HCT116 (cell line): ENCODE measurements around the gene PURB. TPM values are rescaled to one million over a fixed set of nuclear protein-coding genes. Genes with fewer than 3 reads are reported as not detected.

Experiments
- ATAC-seq: fragments of 200-7000 bp; cut with Tn5 transposase; 2 replicates; pipeline ENCODE4 v1.9.1; 2020; ENCODE audit warnings: mild to moderate bottlenecking, moderate library complexity
- BruUV-seq: library from RNA; stranded (reverse); fragments of 400-500 nt; replicated peaks from 2 replicates; lab custom pipeline; 2021; lab: Mats Ljungman, UMichigan
- CTCF ChIA-PET: fragments of 300-600 bp; sonication (Branson Sonifier 250); formaldehyde crosslinking; loops from one replicate; lab custom pipeline; 2021; ENCODE audit warnings: antibody characterized with exemption; lab: Charles Lee
- POLR2A ChIA-PET: fragments of 300-600, 350-600 bp; sonication (Branson Sonifier 250); formaldehyde crosslinking; loops from one replicate; lab custom pipeline; 2021; ENCODE audit warnings: antibody characterized with exemption; lab: Charles Lee
- RAD21 ChIA-PET, 2 experiments: fragments of 300-600 bp; sonication (Branson Sonifier 250); formaldehyde crosslinking; loops; one replicate each; lab custom pipeline; 2023; ENCODE audit warnings: low total read pairs in 2 of 2; ENCODE audit not compliant: uncharacterized antibody in 2 of 2, unreplicated experiment in 2 of 2, low non-redundant PET in 1 of 2; lab: Charles Lee
- DNase-seq: peaks from one replicate; pipeline ENCODE4 v3.0.0-alpha.2; 2010; ENCODE audit warnings: low read depth, low spot score
- H2AFZ ChIP-seq: fragments of 200-600 bp; shearing (Covaris generic), sonication (generic); 2 replicates; pipeline ENCODE4 v1.6.1; 2017; ENCODE audit warnings: low read depth, mixed run types, mixed read lengths, antibody characterized with exemption, low read length; ENCODE audit not compliant: poor library complexity, severe bottlenecking
- H3K27ac ChIP-seq: 2 replicates; pipeline ENCODE4 v1.5.1; 2012; ENCODE audit warnings: low read depth, low read length
- H3K27me3 ChIP-seq: fragments of 200-600 bp; sonication (generic); 2 replicates; pipeline ENCODE4 v1.6.1; 2016; ENCODE audit warnings: mixed run types, low read length, mixed read lengths; ENCODE audit not compliant: insufficient read depth
- H3K36me3 ChIP-seq, 2 experiments: fragments of 200-500 bp in 1 of 2; fragments of 200-600 bp in 1 of 2; sonication (Bioruptor generic) in 1 of 2; sonication (generic) in 1 of 2; 2 replicates each; pipeline versions ENCODE4 v1.5.1 to v1.6.1; 2014 to 2016; ENCODE audit warnings: low read length in 2 of 2, inconsistent platforms in 1 of 2, mixed read lengths in 1 of 2, mixed run types in 1 of 2; ENCODE audit not compliant: insufficient read depth in 2 of 2, control insufficient read depth in 1 of 2
- H3K4me1 ChIP-seq, 2 experiments: fragments of 200-600 bp in 1 of 2; sonication (generic) in 1 of 2; 2 replicates each; pipeline versions ENCODE4 v1.5.1 to v1.6.1; 2012 to 2017; ENCODE audit warnings: low read length in 2 of 2, inconsistent platforms in 1 of 2, mild to moderate bottlenecking in 1 of 2, mixed read lengths in 1 of 2, mixed run types in 1 of 2, moderate library complexity in 1 of 2; ENCODE audit not compliant: insufficient read depth in 2 of 2, control insufficient read depth in 1 of 2
- H3K4me2 ChIP-seq: fragments of 200-600 bp; sonication (generic); 2 replicates; pipeline ENCODE4 v1.6.1; 2017; ENCODE audit warnings: mixed run types, low read length, mixed read lengths
- H3K4me3 ChIP-seq, 2 experiments: fragments of 200-600 bp in 1 of 2; sonication (generic) in 1 of 2; replicated peaks in 1 of 2; 2 replicates each; pipeline ENCODE4 v1.5.1; 2011 to 2016; ENCODE audit warnings: low read length in 2 of 2, control low read depth in 1 of 2, low read depth in 1 of 2, mild to moderate bottlenecking in 1 of 2, mixed read lengths in 1 of 2, mixed run types in 1 of 2
- H3K79me2 ChIP-seq: fragments of 200-600 bp; sonication (generic); 2 replicates; pipeline ENCODE4 v1.6.1; 2017; ENCODE audit warnings: mild to moderate bottlenecking, mixed run types, low read length, moderate library complexity, mixed read lengths; ENCODE audit not compliant: insufficient read depth
- H3K9ac ChIP-seq: fragments of 200-600 bp; sonication (generic); 2 replicates; pipeline ENCODE4 v1.6.1; 2016; ENCODE audit warnings: low read length, mixed read lengths
- H3K9me2 ChIP-seq: fragments of 200-600 bp; sonication (generic), shearing (Covaris generic); 2 replicates; pipeline ENCODE4 v1.6.1; 2017; ENCODE audit warnings: mixed run types, mild to moderate bottlenecking, moderate library complexity; ENCODE audit not compliant: insufficient read depth
- H3K9me3 ChIP-seq, 2 experiments: fragments of 200-500 bp in 1 of 2; fragments of 200-600 bp in 1 of 2; sonication (Bioruptor generic) in 1 of 2; sonication (generic) in 1 of 2; 2 replicates each; pipeline ENCODE4 v1.6.1; 2014 to 2017; ENCODE audit warnings: low read length in 2 of 2, mixed read lengths in 2 of 2, inconsistent platforms in 1 of 2, low read depth in 1 of 2, mild to moderate bottlenecking in 1 of 2, mixed run types in 1 of 2, moderate library complexity in 1 of 2; ENCODE audit not compliant: control insufficient read depth in 1 of 2, insufficient read depth in 1 of 2
- H4K20me1 ChIP-seq: fragments of 200-600 bp; sonication (generic), shearing (Covaris generic); 2 replicates; pipeline ENCODE4 v1.6.1; 2017; ENCODE audit warnings: mixed run types, mild to moderate bottlenecking, moderate library complexity; ENCODE audit not compliant: insufficient read depth
- ATF3 ChIP-seq: IDR thresholded peaks from 2 replicates; pipeline ENCODE4 v1.6.1; 2012
- CTCF ChIP-seq, 3 experiments: fragments of 200-600 bp in 1 of 3; sonication (generic) in 1 of 3; IDR thresholded peaks in 2 of 3; conservative IDR thresholded peaks in 1 of 3; 2 replicates each; pipeline ENCODE4 v1.5.1; 2012 to 2017; ENCODE audit warnings: low read depth in 2 of 3, low read length in 2 of 3, antibody characterized with exemption in 1 of 3, borderline replicate concordance in 1 of 3, control low read depth in 1 of 3, mild to moderate bottlenecking in 1 of 3, mixed read lengths in 1 of 3, mixed run types in 1 of 3, moderate library complexity in 1 of 3; ENCODE audit not compliant: insufficient read depth in 1 of 3
- ELF1 ChIP-seq: IDR thresholded peaks from 2 replicates; pipeline ENCODE4 v1.6.1; 2012; ENCODE audit warnings: low read depth, borderline replicate concordance
- EZH2 ChIP-seq: fragments of 200-600 bp; sonication (generic); IDR thresholded peaks from 2 replicates; pipeline ENCODE4 v1.6.1; 2017; ENCODE audit warnings: antibody characterized with exemption, mixed run types
- FOSL1 ChIP-seq: IDR thresholded peaks from 2 replicates; pipeline ENCODE4 v1.6.1; 2012; ENCODE audit warnings: low read depth
- MAX ChIP-seq: IDR thresholded peaks from 2 replicates; pipeline ENCODE4 v1.6.1; 2012
- POLR2A ChIP-seq: IDR thresholded peaks from 2 replicates; pipeline ENCODE4 v1.7.0; 2011; ENCODE audit warnings: borderline replicate concordance; ENCODE audit not compliant: insufficient read depth, insufficient read length; ENCODE audit errors: extremely low read depth
- POLR2AphosphoS5 ChIP-seq: IDR thresholded peaks from 2 replicates; pipeline ENCODE4 v1.6.1; 2011; ENCODE audit warnings: mild to moderate bottlenecking, low read depth, low read length, moderate library complexity
- RAD21 ChIP-seq: IDR thresholded peaks from 2 replicates; pipeline ENCODE4 v1.6.1; 2012; ENCODE audit warnings: low read depth, mild to moderate bottlenecking
- REST ChIP-seq: IDR thresholded peaks from 2 replicates; pipeline ENCODE4 v1.6.1; 2012; ENCODE audit warnings: low read depth
- SIN3A ChIP-seq: IDR thresholded peaks from 2 replicates; pipeline ENCODE4 v1.6.1; 2012; ENCODE audit warnings: low read depth
- SP1 ChIP-seq: IDR thresholded peaks from 2 replicates; pipeline ENCODE4 v1.6.1; 2012; ENCODE audit warnings: low read depth
- TCF7L2 ChIP-seq: IDR thresholded peaks from 2 replicates; pipeline ENCODE4 v1.7.0; 2011; ENCODE audit warnings: borderline replicate concordance, inconsistent platforms; ENCODE audit not compliant: insufficient read depth, insufficient read length; ENCODE audit errors: extremely low read depth
- YY1 ChIP-seq: IDR thresholded peaks from 2 replicates; pipeline ENCODE4 v1.6.1; 2011; ENCODE audit warnings: low read length, low read depth, moderate library complexity, mild to moderate bottlenecking; ENCODE audit not compliant: insufficient replicate concordance; ENCODE audit errors: extremely low read depth
- ZNF274 ChIP-seq: fragments of 200-500 bp; sonication (Bioruptor generic); IDR thresholded peaks from 2 replicates; pipeline ENCODE4 v1.6.1; 2014; ENCODE audit warnings: mild to moderate bottlenecking, low read depth, low read length, inconsistent platforms
- intact Hi-C: fragments of 100-400 bp; cut with micrococcal nuclease; formaldehyde crosslinking; loops from 2 replicates; pipeline ENCODE4 v1.10.0; 2022
- total RNA-seq: library from RNA; stranded (reverse); gene quantifications from one replicate; pipeline ENCODE4 v1.2.1, GENCODE V29; 2021; ENCODE audit not compliant: unreplicated experiment
- TF ChIP-seq, protein P1 (sequence below): IDR thresholded peaks from 2 replicates; pipeline ENCODE4 v1.6.1; 2011; ENCODE audit warnings: mild to moderate bottlenecking, low read length, moderate library complexity; ENCODE audit not compliant: insufficient replicate concordance; ENCODE audit errors: extremely low read depth

The PURB gene
- total RNA-seq, 1 experiment from 2014 or later = 13.2 TPM

- H3K36me3 ChIP-seq = no peaks in the 10 kb centered on the region
- BruUV-seq = no TSS peak
- H3K4me2 ChIP-seq = no peak overlapping the region
- no peaks in the 10 kb centered on the region for H3K9me3 ChIP-seq
- ChIA-PET CTCF (no interaction called here), POLR2A (no interaction called here), RAD21 (no interaction called here)
- H3K27ac ChIP-seq = no peak overlapping the region
- no peaks in the 10 kb centered on the region for H4K20me1 ChIP-seq
- no peaks in the 10 kb centered on the region for H3K4me1 ChIP-seq
- H3K9me2 ChIP-seq = no peaks in the 10 kb centered on the region
- no peak overlapping the region for H2AFZ ChIP-seq
- TF ChIP-seq POLR2A = no peak
- TF ChIP-seq EZH2 = no peak
- TF ChIP-seq REST = no peak
- TF ChIP-seq ELF1 = no peak
- no peak for TF ChIP-seq CTCF (IDR thresholded peaks at IDR 0.05 in 2 of 3, conservative IDR thresholded peaks at IDR 0.05 in 1 of 3; ENCODE audit: borderline replicate concordance in 1 of 3, insufficient read depth in 1 of 3, low read depth in 2 of 3, low read length in 2 of 3)
- TF ChIP-seq ZNF274 = no peak
- TF ChIP-seq ATF3 = no peak
- no peak for TF ChIP-seq SP1
- TF ChIP-seq, protein P1, sequence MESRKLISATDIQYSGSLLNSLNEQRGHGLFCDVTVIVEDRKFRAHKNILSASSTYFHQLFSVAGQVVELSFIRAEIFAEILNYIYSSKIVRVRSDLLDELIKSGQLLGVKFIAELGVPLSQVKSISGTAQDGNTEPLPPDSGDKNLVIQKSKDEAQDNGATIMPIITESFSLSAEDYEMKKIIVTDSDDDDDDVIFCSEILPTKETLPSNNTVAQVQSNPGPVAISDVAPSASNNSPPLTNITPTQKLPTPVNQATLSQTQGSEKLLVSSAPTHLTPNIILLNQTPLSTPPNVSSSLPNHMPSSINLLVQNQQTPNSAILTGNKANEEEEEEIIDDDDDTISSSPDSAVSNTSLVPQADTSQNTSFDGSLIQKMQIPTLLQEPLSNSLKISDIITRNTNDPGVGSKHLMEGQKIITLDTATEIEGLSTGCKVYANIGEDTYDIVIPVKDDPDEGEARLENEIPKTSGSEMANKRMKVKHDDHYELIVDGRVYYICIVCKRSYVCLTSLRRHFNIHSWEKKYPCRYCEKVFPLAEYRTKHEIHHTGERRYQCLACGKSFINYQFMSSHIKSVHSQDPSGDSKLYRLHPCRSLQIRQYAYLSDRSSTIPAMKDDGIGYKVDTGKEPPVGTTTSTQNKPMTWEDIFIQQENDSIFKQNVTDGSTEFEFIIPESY = no peak
- TF ChIP-seq TCF7L2 = no peak
- no peak for TF ChIP-seq SIN3A
- TF ChIP-seq POLR2AphosphoS5 = no peak
- no peak for TF ChIP-seq MAX
- no peak for TF ChIP-seq RAD21
- TF ChIP-seq FOSL1 = no peak
- TF ChIP-seq YY1 = no peak
- no peaks in the 10 kb centered on the region for H3K27me3 ChIP-seq
- no peak overlapping the region for H3K4me3 ChIP-seq
- intact Hi-C loops = no loop called here
- H3K9ac ChIP-seq = no peak overlapping the region
- H3K79me2 ChIP-seq = no peaks in the 10 kb centered on the region
- ATAC-seq = no peak
- no peak for DNase-seq
Measured at GRCh38 chr7:44893710-44894234, 8.4 kb upstream of the PURB start.
